RWPE2 (cell line): ENCODE measurements around the gene LTN1.
A peak's percentile ranks its signal among the peaks of the same experiment; 100 is the strongest.

ENCODE experiments used
- ATAC-seq: fragments of 200-7000 bp; cut with Tn5 transposase; 3 replicates; pipeline ENCODE4 v1.9.1; 2021; ENCODE audit warnings: low read depth
- DNase-seq: peaks from one replicate; pipeline ENCODE4 v3.0.0-alpha.2; 2020; ENCODE audit warnings: low spot score
- H3K27ac ChIP-seq: fragments of 450-650 bp; 2 replicates; pipeline ENCODE4 v1.5.1; 2017; ENCODE audit warnings: mild to moderate bottlenecking; ENCODE audit not compliant: poor library complexity, severe bottlenecking
- H3K27me3 ChIP-seq: fragments of 250-450 bp; sonication (Bioruptor Pico); 2 replicates; pipeline ENCODE4 v1.5.1; 2021; ENCODE audit warnings: mild to moderate bottlenecking, moderate library complexity; ENCODE audit not compliant: insufficient read depth, poor library complexity, severe bottlenecking
- H3K36me3 ChIP-seq: fragments of 250-450 bp; sonication (Bioruptor Pico); 2 replicates; pipeline ENCODE4 v1.5.1; 2020; ENCODE audit warnings: low read depth, mild to moderate bottlenecking, moderate library complexity
- H3K4me1 ChIP-seq: fragments of 250-450 bp; sonication (Bioruptor Pico); 2 replicates; pipeline ENCODE4 v1.5.1; 2021; ENCODE audit warnings: mild to moderate bottlenecking, moderate library complexity; ENCODE audit not compliant: insufficient read depth, poor library complexity, severe bottlenecking
- H3K4me3 ChIP-seq: fragments of 250-450 bp; sonication (Bioruptor Pico); 2 replicates; pipeline ENCODE4 v1.5.1; 2021; ENCODE audit warnings: mild to moderate bottlenecking, moderate library complexity; ENCODE audit not compliant: severe bottlenecking
- H3K9me3 ChIP-seq: fragments of 250-450 bp; sonication (Bioruptor Pico); 2 replicates; pipeline ENCODE4 v1.5.1; 2021; ENCODE audit warnings: mild to moderate bottlenecking, moderate library complexity; ENCODE audit not compliant: severe bottlenecking
- TF ChIP-seq, protein P1 (sequence below): fragments of 450-650 bp; IDR thresholded peaks from one replicate; pipeline ENCODE4 v1.5.1; 2017; ENCODE audit warnings: mild to moderate bottlenecking, moderate library complexity; ENCODE audit not compliant: poor library complexity, severe bottlenecking

The LTN1 gene

DNA sequence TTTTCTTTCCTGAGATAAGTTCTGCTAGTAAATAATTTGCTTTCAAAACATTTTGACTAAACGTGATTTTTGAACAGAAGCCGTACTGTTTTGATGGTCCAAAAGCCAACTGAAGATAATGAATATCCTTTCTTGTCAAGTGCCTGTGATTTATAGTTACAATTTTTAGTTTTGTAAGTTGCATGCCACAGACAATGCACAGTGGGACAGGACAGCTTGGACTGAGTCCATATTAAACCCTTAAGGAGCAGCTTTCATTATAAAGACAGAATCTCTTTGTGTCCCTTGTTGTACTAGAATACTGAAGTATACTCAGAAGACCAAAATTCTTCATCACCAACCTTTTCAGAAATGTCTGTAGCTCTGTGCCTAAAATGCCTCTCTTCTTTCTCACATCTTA lies 92.2 kb downstream of the LTN1 start:
- no peaks in the 10 kb centered on the region for H3K4me1 ChIP-seq
- no peaks in the 10 kb centered on the region for H3K9me3 ChIP-seq
- H3K4me3 ChIP-seq = no peak overlapping the region
- H3K36me3 ChIP-seq = no peaks in the 10 kb centered on the region
- DNase-seq (no peak), ATAC-seq (no peak)
- no peaks in the 10 kb centered on the region for H3K27me3 ChIP-seq
- TF ChIP-seq, protein P1, sequence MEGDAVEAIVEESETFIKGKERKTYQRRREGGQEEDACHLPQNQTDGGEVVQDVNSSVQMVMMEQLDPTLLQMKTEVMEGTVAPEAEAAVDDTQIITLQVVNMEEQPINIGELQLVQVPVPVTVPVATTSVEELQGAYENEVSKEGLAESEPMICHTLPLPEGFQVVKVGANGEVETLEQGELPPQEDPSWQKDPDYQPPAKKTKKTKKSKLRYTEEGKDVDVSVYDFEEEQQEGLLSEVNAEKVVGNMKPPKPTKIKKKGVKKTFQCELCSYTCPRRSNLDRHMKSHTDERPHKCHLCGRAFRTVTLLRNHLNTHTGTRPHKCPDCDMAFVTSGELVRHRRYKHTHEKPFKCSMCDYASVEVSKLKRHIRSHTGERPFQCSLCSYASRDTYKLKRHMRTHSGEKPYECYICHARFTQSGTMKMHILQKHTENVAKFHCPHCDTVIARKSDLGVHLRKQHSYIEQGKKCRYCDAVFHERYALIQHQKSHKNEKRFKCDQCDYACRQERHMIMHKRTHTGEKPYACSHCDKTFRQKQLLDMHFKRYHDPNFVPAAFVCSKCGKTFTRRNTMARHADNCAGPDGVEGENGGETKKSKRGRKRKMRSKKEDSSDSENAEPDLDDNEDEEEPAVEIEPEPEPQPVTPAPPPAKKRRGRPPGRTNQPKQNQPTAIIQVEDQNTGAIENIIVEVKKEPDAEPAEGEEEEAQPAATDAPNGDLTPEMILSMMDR = no peak
- no peak overlapping the region for H3K27ac ChIP-seq

DNA sequence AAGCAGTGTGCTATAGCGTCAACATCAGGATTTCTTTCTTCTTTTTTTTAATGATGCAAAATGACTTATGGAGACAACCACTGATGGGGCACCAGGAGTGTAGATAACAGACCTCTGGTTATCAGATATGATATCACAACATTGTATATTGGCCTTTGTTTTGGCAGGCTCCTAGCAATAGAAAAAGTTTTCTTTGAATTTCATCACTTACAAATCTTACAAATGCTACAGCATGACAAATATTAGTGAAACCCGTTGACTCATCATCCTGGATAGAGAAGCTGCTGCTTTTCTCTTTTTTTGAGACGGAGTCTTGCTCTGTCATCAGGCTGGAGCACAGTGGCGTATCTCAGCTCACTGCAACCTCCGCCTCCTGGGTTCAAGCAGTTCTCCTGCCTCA lies 92.9 kb downstream of the LTN1 start:
- Histone ChIP-seq H3K9me3 (no peaks in the 10 kb centered on the region), H3K27me3 (no peaks in the 10 kb centered on the region), H3K4me3 (no peak overlapping the region), H3K27ac (no peak overlapping the region), H3K4me1 (no peaks in the 10 kb centered on the region), H3K36me3 (no peaks in the 10 kb centered on the region)
- no peak for DNase-seq
- TF ChIP-seq, protein P1 = no peak
- peak; percentile 25; the same call in 1 of the 3 replicates for ATAC-seq

DNA sequence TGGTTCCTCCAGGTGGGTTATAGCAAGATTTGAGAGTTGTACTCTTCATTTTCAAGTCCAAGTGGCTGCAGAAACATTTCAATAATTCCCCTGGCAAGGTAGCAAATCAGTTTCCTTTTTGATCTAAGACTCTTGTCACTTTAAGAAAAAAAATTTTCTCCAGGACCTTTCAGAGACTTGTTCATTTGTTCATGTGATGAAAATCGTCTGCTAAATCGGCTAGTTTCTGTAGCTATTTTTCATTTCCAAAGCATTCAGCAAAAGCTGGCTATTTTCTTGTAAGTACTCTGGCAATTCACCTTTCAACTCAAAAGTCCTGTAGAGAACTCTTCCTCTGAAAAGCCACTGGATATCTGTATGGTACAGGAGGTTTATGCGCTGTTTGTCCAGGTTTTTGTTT lies 93.5 kb downstream of the LTN1 start:
- Histone ChIP-seq H3K27me3 (no peaks in the 10 kb centered on the region), H3K27ac (no peak overlapping the region), H3K4me3 (no peak overlapping the region), H3K9me3 (no peaks in the 10 kb centered on the region), H3K36me3 (no peaks in the 10 kb centered on the region), H3K4me1 (no peaks in the 10 kb centered on the region)
- TF ChIP-seq, protein P1 = no peak
- DNase-seq (no peak), ATAC-seq (no peak)

DNA sequence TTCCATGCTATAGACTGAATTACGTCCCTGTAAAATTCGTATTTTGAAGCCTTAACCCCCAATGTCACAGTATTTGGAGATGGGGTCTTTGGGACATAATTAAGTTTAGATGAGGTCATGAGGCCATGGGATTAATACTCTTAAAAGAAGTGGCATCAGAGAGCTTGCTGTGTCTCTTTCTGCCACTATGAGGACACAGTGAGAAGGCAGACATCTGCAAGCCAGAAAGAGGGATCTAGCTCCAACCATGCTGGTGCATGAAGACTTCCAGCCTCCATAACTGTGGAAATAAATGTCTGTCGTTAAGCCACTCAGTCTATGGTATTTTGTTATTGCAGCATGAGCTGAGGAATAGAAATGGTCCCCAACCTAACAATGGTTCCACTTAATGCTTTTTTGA lies 99.0 kb downstream of the LTN1 start:
- Histone ChIP-seq H3K4me3 (no peak overlapping the region), H3K27ac (no peak overlapping the region), H3K36me3 (no peaks in the 10 kb centered on the region), H3K9me3 (no peaks in the 10 kb centered on the region), H3K4me1 (no peaks in the 10 kb centered on the region), H3K27me3 (peaks cover 3% of the 10 kb centered on the region)
- DNase-seq (no peak), ATAC-seq (no peak)
- TF ChIP-seq, protein P1 = no peak

DNA sequence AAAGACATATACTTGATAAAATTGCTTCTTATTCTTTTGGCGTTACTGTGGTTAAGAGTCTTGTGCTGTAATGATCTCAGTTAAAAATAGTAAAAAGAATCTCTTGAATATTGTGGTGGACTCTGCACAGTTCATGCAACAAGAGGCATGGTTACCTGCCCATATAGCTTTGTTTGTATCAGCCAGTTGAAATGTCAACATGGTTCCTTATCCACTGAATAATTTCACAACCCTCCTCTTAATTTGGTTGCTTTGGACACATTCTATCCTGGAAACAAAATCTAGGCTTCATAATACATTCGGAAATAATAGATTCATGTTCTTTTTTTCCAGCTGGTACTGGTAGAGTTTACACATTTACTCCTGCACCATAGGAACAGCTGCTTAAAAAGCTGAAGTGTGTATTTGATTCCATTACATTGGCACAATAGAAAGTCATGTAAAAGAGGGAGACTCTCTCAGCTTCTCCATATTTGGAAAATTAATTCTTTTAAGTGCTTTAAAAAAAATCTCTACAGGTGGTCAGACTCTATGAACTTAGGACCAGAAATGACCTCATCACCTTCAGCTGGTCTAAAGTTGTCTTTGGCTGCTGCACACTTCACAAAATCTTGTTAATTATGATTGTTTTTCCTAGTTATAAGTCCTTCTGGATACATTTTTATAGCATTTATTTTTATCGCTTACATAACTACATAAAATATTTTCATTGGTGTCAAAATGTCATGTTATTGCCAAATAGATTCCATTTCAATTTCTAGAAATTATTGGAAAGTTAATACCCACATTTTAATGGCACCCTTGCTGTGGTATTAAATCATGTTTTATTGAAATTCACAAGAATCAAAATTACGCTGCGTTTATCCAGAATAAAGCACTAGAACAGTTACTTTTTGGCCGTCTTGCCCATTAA lies 100.2 kb downstream of the LTN1 start:
- no peaks in the 10 kb centered on the region for H3K4me1 ChIP-seq
- TF ChIP-seq, protein P1 = no peak
- H3K27ac ChIP-seq = no peak overlapping the region
- no peak for ATAC-seq
- H3K9me3 ChIP-seq = no peaks in the 10 kb centered on the region
- H3K27me3 ChIP-seq = peaks cover 3% of the 10 kb centered on the region
- no peak overlapping the region for H3K4me3 ChIP-seq
- H3K36me3 ChIP-seq = no peaks in the 10 kb centered on the region
- no peak for DNase-seq
